Globus pallidus (tissue), 1 donor: ENCODE data around the gene UCN3.

Source experiments
- DNase-seq: peaks from one replicate; pipeline ENCODE4 v3.0.0-alpha.2; 2015; ENCODE audit warnings: low spot score

The UCN3 gene, protein sequence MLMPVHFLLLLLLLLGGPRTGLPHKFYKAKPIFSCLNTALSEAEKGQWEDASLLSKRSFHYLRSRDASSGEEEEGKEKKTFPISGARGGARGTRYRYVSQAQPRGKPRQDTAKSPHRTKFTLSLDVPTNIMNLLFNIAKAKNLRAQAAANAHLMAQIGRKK

DNA sequence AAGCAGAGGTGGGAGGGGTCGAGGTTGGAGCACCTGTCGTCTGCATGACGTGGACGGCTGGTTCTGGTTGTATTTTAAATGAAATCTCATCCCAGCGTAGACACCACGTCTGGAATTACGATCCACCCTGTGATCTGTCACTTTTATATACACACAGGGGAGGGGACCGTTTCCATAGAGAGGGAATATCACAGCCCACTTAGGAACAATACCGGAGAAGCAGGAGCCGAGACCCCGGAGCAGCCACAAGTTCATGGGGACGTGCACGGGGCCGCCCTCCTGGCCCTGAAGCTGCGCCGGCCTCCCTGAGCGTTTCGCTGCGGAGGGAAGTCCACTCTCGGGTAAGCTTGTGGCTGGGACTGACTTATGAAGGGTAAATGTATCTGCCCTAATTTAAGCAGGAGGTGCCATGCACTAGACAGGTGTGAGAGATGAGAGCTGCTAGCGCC lies at the start of gene UCN3:
TSS of gene UCN3 (plus strand) at position 77 of the 449 bp plus-strand sequence. CDS start 8,755 bp downstream, outside the sequence.
- no peak for DNase-seq

DNA sequence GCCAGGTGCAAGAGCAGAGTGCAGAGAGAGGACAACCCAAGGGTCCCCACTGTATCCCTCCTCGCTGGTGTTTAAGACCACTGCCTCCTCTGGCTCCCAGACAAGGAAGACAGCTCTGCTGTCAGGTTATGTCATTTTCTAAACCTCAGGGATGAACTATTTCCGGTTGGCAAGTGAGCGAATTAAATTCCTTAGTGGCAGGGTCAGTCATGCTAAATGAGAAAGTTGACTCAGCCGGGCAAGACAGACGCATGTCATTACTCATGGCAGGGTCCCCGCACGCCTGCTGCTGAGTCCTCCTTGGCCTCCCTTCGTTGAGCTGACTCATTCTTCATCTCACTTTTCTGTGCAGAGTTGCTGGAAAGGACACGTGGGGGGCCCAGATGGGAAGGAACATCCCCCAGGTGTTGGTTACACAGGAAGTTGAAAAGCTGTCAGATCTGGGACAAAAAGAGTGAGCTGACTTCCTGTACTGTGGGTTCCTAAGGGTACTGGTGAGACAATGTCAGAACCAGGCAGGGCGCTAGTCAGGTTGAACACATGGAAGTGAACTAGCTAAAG lies 47.1 kb upstream of the UCN3 start:
- DNase-seq, result no peak

DNA sequence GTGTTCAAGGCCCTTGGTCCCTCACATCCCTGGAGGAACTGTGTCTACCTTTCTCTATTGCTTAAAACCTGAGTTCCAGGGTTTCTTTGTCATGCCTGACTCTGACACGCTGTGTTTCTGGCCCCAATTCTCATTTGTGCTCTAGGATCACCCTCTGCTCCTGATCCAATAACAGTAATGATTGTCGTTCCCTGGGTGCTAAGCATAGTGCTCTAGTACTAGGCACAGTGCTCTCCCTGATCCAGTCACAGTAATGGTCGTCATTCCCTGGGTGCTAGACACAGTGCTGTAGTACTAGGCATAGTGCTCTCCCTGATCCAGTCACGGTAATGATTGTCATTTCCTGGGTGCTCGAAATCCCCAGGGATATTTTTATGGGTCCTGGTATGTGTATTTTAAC lies 46.6 kb upstream of the UCN3 start:
- no peak for DNase-seq

DNA sequence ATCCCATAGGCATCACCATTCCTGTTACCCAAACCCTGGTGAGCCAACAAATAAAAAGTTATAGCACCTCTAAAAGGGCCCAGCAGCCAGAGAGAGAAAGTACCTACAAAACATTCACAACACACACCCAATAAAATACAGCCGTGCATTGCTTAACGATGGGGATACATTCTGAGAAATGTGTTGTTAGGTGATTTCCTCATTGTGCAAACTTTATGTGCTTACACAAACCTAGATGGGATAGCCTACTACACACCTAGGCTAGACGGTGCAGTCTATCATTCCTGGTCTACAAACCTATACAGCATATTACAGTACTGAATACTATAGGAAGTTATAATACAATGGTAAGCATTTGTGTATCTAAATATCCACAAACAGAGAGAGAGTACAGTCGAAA lies 44.9 kb upstream of the UCN3 start:
- no peak for DNase-seq

DNA sequence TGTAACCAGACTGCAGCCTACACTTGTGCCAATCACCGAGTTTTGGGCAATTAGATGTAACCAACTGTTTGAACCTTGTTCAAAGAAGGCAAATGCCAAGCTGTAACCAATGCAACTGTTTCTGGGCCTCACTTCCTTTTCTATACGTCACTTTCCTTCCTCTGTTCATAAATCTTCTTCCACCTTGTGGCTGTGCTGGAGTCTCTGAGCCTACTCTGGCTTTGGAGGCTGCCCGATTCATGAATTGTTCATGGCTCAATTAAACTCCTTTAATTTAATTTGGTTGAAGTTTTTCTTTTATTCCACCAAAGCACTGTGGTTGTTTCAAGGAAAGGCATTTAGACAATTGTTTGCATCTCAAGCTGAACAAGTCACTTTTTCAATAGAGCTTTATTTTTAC lies 43.5 kb upstream of the UCN3 start:
- no peak for DNase-seq

DNA sequence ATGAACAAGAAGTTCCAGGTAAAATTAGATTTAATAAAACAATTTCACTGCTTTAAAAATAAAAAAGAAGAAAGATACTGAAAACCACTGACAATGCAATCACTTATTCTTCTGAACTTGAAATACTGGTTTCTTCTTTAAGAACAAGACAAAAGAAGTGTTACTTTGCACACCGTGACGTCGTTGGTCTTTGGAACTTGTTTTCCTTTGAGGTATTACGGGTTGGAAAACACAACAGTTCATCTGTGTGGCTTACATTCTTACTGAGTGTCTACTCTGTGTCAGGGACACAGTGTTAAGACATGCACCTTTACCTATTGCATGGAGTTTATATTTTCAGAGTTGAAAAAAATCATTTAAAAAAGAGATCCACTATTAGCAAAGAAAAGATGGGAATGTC lies 41.3 kb upstream of the UCN3 start:
- DNase-seq, result no peak

DNA sequence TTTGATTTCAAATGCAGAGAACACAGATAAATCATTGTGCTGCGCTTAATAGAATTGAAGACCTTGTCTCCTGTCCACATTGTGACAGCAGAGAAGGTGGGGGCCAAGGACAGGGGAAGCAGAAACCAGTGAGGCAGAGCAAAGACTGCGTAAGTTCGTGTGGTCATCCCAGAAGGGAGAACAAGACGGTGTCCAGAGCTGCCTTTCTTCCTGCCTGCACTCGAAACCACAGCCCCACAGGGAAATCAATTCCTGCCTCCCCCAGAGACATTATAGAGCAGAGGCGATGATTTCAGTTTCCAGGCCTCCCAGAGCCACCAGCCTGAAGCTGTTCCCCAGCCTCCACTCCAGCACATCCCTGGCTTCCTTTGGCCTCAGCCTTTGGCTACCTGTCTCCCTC lies 39.7 kb upstream of the UCN3 start:
- no peak for DNase-seq

DNA sequence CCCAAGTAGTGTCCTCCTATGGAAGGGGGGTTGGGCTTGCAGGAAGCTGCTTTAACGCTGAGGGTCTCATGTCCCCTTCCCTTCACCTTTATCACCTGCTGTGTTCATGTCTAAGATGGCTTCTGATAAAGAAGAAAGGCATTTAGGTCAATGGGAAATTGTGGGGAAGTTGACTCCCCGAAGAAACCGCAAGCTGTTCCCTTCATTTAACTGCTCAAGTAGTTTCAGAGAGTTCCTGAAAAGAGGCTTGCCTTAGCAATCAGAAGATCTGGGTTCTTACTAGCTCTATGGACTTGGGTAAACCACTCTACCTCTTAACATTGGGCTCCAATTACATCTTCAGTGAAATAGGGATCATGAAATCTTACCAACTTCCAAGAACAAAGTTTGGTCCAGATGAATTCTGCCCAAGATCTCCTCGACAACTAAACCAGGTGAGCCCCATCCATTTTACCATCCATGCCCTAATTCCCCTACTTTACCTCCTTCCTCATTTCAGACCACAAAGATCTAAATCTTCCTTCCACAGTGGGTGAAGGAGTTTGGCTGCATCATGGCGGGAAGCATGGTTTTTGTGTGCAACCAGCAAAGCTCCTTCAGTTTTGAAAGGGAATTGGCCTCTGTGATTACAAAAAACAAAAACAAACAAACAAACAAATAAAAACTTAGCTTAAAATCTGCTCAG lies 30.4 kb upstream of the UCN3 start:
- no peak for DNase-seq

DNA sequence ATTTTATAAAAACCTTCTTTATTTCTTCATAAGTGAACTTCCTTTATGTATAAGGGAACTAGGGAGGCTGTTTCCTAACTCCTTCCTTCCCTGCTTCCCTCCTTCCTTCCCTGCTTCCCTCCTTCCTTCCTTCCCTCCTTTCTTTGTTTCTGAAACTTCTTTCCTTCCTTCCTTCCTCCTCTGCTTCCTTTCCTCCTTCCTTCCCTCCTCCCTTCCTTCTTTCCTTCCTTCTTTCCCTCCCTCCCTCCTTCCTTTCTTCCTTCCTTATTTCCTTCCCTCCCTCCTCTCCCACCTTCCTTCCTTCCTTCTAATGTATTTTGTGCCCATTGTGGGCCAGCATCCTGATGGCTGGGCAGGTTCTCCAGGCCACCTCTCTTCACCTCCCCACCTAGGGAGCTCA lies 26.8 kb upstream of the UCN3 start:
- DNase-seq, result no peak

DNA sequence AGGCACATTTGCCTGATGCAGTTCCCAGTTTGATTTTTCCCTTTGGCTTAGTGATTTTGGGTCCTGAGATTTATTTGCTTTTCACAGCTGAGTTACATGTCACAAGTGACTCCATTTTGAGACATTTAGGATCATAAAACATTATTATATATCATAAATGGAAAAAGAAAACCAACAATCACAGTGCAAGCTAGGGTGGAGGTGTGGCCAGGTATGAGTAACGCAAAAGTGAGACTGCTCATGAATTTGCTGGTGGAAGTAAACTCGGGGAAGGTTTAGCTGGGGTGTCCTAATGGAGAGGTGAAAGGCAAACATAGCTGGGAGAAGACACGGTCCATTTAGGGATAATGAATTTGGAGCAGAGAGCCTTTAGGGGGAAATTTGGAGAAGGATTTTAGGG lies 21.7 kb upstream of the UCN3 start:
- DNase-seq, result no peak

DNA sequence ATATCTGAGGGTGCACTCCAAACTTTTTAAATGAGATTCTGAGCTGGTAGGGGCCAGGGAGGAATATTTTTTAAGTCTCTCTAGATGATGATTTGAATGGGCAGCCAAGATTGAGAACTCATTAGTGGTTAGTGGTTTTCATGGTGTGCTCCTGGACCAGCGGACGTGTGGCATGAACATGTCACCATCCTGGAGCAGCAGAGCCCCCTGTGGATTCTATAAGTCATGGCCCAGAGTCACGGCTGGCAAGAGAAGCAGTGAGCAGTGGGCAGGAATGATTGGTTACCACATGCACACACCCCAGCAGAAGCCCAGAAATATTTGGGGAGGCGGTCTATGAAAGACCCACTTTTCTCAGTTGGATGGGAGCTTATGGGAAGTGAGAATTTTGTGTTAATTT lies 21.2 kb upstream of the UCN3 start:
- no peak for DNase-seq

DNA sequence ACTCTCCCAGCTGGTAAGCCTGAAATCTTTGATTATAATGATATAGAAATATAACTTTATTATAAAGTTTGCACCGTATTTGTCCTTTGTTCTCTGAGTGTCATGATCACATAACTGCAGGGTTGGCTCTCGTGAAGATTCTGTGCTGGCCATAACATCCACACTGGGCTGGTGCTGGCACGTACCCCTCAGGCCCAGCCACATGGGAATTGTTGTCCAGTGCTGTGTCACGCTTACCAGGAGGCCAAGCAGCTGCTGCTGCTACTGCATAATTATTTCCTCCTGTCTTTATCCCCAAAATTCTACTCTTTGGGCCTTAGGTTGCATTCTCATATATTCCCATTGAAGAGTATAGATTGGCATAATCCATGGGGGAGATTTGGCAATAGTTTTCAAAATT lies 20.8 kb upstream of the UCN3 start:
- DNase-seq, result no peak

DNA sequence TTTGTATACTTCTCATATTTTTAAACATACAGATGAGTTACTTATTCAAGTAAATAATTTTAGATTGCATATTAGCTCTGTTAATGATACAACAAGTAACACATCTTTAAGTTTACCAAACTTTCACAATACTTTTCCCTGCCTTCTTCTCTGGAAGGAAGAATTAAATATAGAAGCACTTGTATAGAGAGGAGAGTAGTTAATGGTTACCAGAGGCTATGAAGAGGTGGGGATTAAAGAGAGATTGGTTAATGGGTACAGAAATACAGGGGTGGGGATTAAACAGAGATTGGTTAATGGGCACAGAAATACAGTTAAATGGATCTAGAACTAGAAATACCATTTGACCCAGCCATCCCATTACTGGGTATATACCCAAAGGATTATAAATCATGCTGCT lies 20.0 kb upstream of the UCN3 start:
- no peak for DNase-seq

DNA sequence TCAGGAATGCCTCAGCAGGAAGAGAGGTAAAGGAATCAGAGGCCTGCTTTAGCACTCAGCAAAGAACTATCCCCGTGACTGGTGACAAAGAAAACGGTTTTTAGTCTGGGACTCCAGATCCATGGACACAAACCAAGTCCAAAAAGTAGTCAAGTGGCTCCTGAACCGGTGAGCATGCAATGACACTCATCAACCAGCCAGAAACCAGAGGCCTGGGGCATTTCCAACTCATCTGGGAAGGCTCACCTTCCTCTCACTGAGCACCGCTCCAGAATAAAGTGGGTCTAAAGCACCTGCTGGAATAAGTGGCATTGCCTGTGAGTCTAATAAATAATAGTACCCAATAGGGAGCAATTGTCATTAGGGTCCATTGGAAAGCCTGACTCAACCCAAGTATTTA lies 17.9 kb upstream of the UCN3 start:
- no peak for DNase-seq

DNA sequence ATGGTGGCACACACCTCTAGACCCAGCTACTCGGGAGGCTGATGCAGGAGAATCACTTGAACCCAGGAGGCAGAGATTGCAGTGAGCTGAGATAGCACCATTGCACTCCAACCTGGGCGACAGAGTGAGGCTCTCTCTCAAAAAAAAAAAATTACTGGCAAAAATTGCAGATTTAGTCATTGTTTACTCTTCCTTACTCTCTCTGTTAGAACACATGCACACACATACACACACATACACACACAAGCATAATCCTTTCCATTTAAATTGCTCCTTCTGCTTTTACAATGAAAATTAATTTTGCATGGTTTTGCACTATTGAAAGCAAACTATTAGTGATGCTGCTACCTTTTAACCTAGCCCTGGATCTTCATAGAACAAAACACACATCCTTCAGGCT lies 15.4 kb upstream of the UCN3 start:
- no peak for DNase-seq

DNA sequence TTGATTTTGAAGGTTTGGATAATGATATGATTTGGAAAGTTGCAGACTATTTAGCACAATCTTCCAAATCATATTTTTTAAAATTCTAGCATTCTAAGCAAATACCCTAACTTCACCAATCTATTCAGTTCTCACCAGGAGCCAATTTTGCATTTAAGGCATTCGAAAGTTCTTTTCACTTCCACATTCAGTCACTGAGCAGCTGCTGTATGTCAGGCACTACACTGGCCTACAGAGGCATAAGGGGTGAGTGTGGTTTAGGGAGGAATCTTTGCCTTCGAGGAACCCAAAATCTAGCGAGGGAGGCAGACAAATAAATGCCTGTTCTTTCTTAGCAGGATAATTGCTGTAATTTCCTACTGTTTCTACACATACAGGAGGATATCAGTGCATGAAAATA lies 10.7 kb upstream of the UCN3 start:
- DNase-seq, result no peak

DNA sequence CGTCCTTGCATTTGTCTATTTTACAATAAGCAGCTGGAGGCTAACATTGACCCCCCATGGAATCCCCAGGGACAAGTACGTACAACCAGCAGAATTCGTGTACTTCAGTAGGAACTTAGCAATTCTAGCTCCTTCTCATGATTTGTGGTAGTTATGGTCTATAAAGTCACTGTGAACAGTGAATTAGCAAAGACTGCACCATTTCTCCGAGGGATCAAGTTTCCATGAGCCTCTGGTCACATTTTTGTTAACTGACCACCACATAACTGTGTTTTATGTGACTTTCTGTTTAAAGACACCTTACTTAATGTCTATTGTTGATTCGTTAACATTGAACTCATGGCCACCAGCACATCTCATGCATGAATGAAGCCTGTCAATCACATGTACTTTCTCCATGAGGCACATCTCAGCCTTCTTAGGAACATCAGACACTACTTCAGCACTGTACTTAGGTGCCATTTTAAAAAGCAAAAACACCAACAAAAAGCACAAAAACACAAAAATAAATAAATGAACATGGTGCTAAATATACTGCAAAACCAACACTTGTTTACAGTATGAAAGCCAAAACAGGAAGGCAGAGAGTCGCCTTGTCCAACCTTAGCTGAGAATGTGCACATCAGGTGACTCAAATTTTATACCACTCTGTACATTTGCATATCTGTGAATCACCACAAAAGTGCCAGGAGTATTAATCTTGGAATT lies 9.0 kb upstream of the UCN3 start:
- DNase-seq, result no peak

DNA sequence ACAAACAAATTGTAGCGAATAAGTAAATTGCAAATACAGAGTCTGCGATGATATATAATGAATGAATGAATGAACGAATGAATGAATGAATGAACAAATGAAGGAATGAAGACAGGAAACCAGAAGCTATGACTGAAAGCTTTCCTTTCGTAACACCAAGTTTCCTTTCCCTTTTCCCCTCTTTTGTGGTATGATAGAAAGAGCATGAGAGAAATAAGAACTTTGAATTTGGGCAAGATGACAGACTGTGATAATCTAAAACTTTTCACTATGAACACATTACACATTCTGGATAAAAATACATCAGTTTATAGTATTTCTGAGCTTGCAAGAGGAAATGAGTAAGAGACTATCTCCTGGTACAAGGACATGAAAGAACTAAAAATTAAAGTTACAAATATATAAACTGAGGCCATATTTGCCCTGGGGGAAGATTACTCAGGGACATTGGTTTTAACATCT lies 8.4 kb upstream of the UCN3 start:
- no peak for DNase-seq

DNA sequence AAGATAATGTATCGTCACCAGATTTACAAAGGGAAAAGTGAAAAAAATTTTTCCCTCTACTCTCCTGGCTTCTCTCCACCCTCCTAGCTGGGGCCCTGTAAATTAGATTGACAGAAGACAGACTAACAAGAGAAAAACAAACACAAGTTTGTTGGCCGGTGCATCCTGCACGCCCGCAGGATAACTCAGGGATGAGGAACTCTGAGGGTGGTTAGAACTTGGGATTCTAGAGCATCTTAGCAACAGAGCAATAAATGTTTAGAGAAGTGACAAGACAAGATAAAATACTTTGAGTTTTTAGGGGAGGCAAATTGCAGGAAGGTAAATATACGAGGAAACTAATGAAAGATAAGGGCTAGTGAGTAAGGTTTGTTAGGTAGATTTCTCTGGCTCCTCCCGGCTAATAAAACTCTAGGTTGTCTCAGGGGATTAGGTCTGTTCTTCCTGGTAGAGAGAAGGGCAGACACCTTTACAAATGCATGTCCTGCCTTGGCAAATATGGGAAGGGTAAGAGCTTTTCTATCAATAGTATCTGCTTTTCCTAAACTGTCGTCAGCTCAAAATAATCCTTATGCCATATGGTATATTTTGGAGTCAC lies 4.3 kb upstream of the UCN3 start:
- DNase-seq, result no peak

DNA sequence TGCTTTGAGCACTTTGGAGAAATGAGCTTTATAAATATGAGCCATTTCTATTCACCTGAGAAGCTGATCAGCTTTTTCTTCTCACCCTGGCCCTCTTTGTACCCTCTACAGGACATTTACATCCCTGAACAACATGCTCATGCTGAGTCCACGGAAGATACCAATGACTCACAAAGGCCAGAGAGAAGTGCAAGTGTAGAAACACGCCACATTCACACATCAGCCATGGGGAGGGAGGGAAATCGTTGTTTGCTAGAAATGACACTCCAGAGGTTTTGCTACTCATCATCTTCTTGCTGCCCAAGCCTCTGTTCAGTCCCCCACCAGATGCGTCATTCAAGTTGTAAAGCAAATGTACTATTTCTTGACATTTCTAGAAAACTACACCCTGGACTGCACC lies 2.8 kb upstream of the UCN3 start:
- DNase-seq, result no peak

DNA sequence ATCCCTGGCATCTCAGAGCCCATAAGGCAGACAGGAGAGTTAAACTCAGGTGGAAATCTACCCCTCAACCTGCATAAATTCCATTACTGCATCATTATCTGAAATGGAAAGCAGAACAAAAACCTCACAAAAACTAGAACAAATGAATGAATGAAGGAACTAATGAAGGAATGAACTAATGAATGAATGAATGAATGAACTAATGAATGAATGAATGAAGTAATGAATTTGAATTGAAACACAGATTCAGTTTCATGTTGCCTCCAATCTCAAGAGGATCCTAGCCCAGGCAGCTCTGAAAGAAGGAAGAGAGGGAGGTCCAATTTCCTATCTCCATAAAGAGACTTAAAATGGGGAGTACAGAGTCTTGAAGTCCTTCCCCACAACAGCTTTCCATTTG lies 1.9 kb upstream of the UCN3 start:
- DNase-seq, result no peak

DNA sequence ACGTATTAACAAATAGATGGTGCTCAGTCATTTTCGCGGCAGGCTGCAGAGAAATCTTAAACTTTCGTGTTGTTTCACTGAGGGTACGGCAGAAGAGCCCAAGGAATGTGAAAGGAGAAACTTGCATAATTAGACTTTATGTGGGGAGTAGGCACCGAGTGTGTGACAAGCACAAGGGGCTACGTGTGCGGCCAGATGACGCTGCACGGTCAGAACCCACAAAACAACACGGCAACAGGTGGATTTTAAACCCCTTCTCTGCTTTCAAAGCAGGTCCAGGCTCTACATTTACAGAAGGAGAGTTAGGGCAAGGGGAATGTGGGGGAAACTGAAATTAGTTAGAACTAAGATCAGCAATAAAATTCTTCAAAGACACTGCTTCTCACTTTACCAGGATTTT lies 392 bp upstream of the UCN3 start:
- no peak for DNase-seq

DNA sequence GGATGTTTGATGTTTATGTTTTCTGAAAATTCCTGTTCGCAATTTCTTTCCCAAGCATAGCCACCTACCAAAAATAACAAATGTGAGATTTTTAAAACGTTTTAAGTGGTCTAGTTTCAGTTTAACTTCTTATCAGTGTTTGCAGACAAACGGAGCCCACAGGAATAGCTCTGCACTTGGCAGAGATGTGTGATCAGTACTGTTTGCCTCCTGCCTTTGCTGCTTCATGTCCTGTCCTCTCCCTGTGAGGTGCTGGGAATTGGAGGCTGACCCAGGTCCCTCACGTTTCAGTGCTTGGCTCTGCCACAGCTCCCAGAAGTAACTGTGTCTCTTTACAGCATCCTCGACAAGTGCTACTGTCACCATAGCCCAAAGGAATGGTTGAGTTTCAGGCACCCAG lies 1.2 kb downstream of the UCN3 start:
- no peak for DNase-seq
